GM12878 (cell line): ENCODE data around the gene PURA. TPM values are rescaled to one million over a fixed set of nuclear protein-coding genes. Genes with fewer than 3 reads are reported as not detected.

Experiments used
- ATAC-seq: fragments of 200-7000 bp; cut with Tn5 transposase; 3 replicates; pipeline ENCODE4 v1.9.1; 2020; ENCODE audit warnings: mild to moderate bottlenecking, moderate library complexity
- BruUV-seq: library from RNA; stranded (reverse); fragments of 400-500 nt; replicated peaks from 2 replicates; lab custom pipeline; 2021; lab: Mats Ljungman, UMichigan
- CTCF ChIA-PET: fragments of 300-600 bp; sonication (Branson Sonifier 250); formaldehyde crosslinking; extraction: SDS; loops from one replicate; lab custom pipeline; 2021; ENCODE audit warnings: inconsistent platforms; lab: Yijun Ruan, JAX
- POLR2A ChIA-PET: fragments of 350-600 bp; formaldehyde crosslinking; extraction: SDS; loops from one replicate; lab custom pipeline; 2021; ENCODE audit warnings: inconsistent platforms; lab: Charles Lee
- RAD21 ChIA-PET: fragments of 300-600 bp; sonication (Branson Sonifier 250); formaldehyde crosslinking; loops from one replicate; lab custom pipeline; 2023; ENCODE audit warnings: antibody characterized with exemption; ENCODE audit not compliant: unreplicated experiment; lab: Charles Lee
- SMC1A ChIA-PET: fragments of 300-600 bp; sonication (Branson Sonifier 250); formaldehyde crosslinking; loops from one replicate; lab custom pipeline; 2023; ENCODE audit not compliant: unreplicated experiment, uncharacterized antibody; lab: Charles Lee
- DNase-seq: peaks from one replicate; pipeline ENCODE4 v3.0.0-alpha.2; 2011; ENCODE audit warnings: low read depth, low spot score
- FAIRE-seq: peaks from 3 replicates; lab custom pipeline; 2011; peaks lifted over from hg19 to GRCh38; lab: Jason Lieb, UNC
- H2AFZ ChIP-seq: 2 replicates; pipeline ENCODE4 v1.6.0; 2011; ENCODE audit warnings: low read depth, low read length, control low read depth; ENCODE audit not compliant: control insufficient read depth
- H3K27ac ChIP-seq: 2 replicates; pipeline ENCODE4 v1.5.1; 2011; ENCODE audit warnings: control low read depth; ENCODE audit not compliant: control insufficient read depth, insufficient read depth
- H3K27me3 ChIP-seq, 2 experiments: replicated peaks in 1 of 2; 2 replicates each; pipeline versions ENCODE4 v1.6.0 to v1.6.1; 2011; ENCODE audit warnings: low read length in 1 of 2; ENCODE audit not compliant: control insufficient read depth in 2 of 2, insufficient read depth in 2 of 2
- H3K36me3 ChIP-seq, 2 experiments: 2 replicates each; pipeline ENCODE4 v1.5.1; 2011; ENCODE audit warnings: low read length in 1 of 2; ENCODE audit not compliant: control insufficient read depth in 2 of 2, insufficient read depth in 2 of 2
- H3K4me1 ChIP-seq: 2 replicates; pipeline ENCODE4 v1.6.1; 2011; ENCODE audit warnings: mild to moderate bottlenecking, low read length, moderate library complexity, mixed read lengths; ENCODE audit not compliant: control insufficient read depth, insufficient read depth
- H3K4me2 ChIP-seq: 2 replicates; pipeline ENCODE4 v1.6.0; 2011; ENCODE audit warnings: control low read depth; ENCODE audit not compliant: control insufficient read depth, insufficient read depth
- H3K4me3 ChIP-seq: fragments of 200-600 bp; sonication (generic); 2 replicates; pipeline ENCODE4 v1.5.1; 2016
- H3K79me2 ChIP-seq: 2 replicates; pipeline ENCODE4 v1.6.0; 2011; ENCODE audit warnings: low read length; ENCODE audit not compliant: control insufficient read depth, insufficient read depth
- H3K9ac ChIP-seq: 2 replicates; pipeline ENCODE4 v1.8.0; 2011; ENCODE audit warnings: low read length, control low read depth, mixed read lengths; ENCODE audit not compliant: control insufficient read depth, insufficient read depth
- H3K9me3 ChIP-seq: replicated peaks from 3 replicates; pipeline ENCODE4 v1.5.1; 2011; ENCODE audit warnings: mild to moderate bottlenecking, low read length; ENCODE audit not compliant: control insufficient read depth, insufficient read depth
- H4K20me1 ChIP-seq: 2 replicates; pipeline ENCODE4 v1.6.0; 2011; ENCODE audit not compliant: control insufficient read depth, insufficient read depth
- CREM ChIP-seq: IDR thresholded peaks from 2 replicates; pipeline ENCODE4 v1.6.1; 2014; ENCODE audit warnings: antibody characterized with exemption, low read depth
- HDAC2 ChIP-seq: fragments of 200-600 bp; sonication (generic); IDR thresholded peaks from 2 replicates; pipeline ENCODE4 v1.6.1; 2017
- RAD21 ChIP-seq: IDR thresholded peaks from 2 replicates; pipeline ENCODE4 v1.6.1; 2011; ENCODE audit warnings: mild to moderate bottlenecking, low read depth, low read length, moderate library complexity; ENCODE audit not compliant: insufficient read depth
- RB1 ChIP-seq: fragments of 450-650 bp; formaldehyde crosslinking; IDR thresholded peaks from 2 replicates; pipeline ENCODE4 v1.6.1; 2017; ENCODE audit warnings: mild to moderate bottlenecking, borderline replicate concordance
- TBL1XR1 ChIP-seq: IDR thresholded peaks from 2 replicates; pipeline ENCODE4 v1.6.1; 2012; ENCODE audit warnings: low read depth, low read length, improper control_type of control experiment
- WRNIP1 ChIP-seq: IDR thresholded peaks from 2 replicates; pipeline ENCODE4 v1.6.1; 2011; ENCODE audit warnings: low read depth, low read length, improper control_type of control experiment, borderline replicate concordance
- ZNF384 ChIP-seq: IDR thresholded peaks from 2 replicates; pipeline ENCODE4 v1.6.1; 2012; ENCODE audit warnings: low read depth, mild to moderate bottlenecking, low read length, improper control_type of control experiment, borderline replicate concordance
- WGBS: methylation state at CpG from one replicate; pipeline ENCODE4 v1.1.6; 2016; ENCODE audit warnings: low lambda C conversion rate; ENCODE audit not compliant: insufficient replicate concordance, insufficient coverage; ENCODE audit errors: missing lambda C conversion rate; 5-methylcytosine and 5-hydroxymethylcytosine counted together
- in situ Hi-C: fragments of 300-500 bp; cut with MboI; formaldehyde crosslinking; loops from 9 replicates; pipeline ENCODE4 v1.14.3; 2018; ENCODE audit warnings: mixed read lengths
- intact Hi-C: fragments of 100-400 bp; cut with micrococcal nuclease; formaldehyde crosslinking; loops from one replicate; pipeline ENCODE4 v1.14.2; 2022; ENCODE audit not compliant: unreplicated experiment
- polyA plus RNA-seq, 11 experiments: library from polyadenylated mRNA; depleted of rRNA in 4 of 11; unstranded in 6 of 11; stranded (reverse) in 5 of 11; fragments of >200 nt; fragmentation: Nextera tagmentation in 4 of 11; fragmentation: Illumina TruSeq in 1 of 11; extraction: Ambion mirVana in 4 of 11; extraction: Trizol in 1 of 11; gene quantifications; 1 replicate in 1 of 11; 2 replicates in 10 of 11; pipeline versions ENCODE4 v1.2.1 to v1.2.3, GENCODE V29; 2011 to 2016; ENCODE audit warnings: inconsistent platforms in 2 of 11, missing spikeins in 2 of 11, low read depth in 1 of 11
- total RNA-seq, 4 experiments: library from RNA; depleted of rRNA in 3 of 4; stranded (reverse); fragments of >200 nt in 3 of 4; fragmentation: Illumina TruSeq in 1 of 4; extraction: Trizol in 1 of 4; gene quantifications; 2 replicates each; pipeline versions ENCODE4 v1.2.1 to v1.2.3, GENCODE V29; 2013 to 2021
- TF ChIP-seq, protein P1 (sequence below): IDR thresholded peaks from 2 replicates; pipeline ENCODE4 v1.6.1; 2012; ENCODE audit warnings: improper control_type of control experiment, low read depth, low read length; ENCODE audit not compliant: insufficient replicate concordance
- TF ChIP-seq, protein P2 (sequence below): fragments of 450-650 bp; IDR thresholded peaks from 2 replicates; pipeline ENCODE4 v1.6.1; 2016; ENCODE audit warnings: mild to moderate bottlenecking, moderate library complexity, borderline replicate concordance

The PURA gene
- total and polyA plus RNA-seq, 10 of the 15 experiments (the other 5 are each of a cell fraction or from before 2014, with no cell fraction given): 3.3 to 11.8 (median 5.8) TPM

DNA sequence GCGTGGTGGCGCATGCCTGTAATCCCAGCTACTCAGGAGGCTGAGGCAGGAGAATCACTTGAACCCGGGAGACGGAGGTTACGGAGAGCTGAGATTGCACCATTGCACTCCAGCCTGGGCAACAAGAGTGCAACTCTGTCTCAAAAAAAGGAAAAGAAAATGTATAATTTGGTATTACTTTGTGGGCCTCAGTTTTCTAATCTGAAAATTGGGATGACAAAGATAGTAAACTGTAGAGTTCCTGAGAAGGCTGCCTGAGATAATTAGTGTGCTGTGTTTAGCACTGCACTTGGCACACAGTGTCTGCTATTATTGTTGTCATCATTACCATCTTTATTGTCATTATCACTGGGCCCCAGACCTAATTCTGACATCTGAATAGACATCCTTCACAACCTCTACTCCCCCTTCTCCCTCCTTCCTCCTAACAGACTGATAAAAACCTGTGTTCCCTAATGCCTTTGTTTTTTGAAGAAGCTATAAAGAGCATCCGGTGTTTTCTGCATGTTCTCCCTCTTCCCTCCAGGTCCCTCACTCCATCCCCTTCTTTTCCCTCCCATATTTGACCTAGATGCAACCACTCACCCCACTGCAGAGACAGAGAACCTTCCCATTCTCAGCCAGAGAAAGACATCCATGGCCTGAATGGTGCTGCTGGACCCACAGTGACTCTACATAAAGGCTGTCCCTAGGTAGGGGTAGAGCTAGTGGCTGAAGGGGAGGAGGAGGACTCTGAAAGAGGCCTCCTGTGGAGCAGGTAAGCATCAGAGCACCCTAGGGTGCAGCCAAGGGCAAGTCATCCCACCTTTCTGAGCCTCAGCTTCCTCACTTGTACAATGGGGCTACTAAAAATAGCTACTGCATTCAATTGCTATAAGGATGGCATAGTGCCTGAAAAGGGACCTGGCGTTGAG lies 45.4 kb downstream of the PURA start:
- Histone ChIP-seq H3K4me1 (peaks cover 4% of the 10 kb centered on the region), H3K4me2 (no peak overlapping the region), H3K27ac (no peak overlapping the region), H3K79me2 (no peaks in the 10 kb centered on the region), H3K9ac (no peak overlapping the region), H3K27me3 (no peaks in the 10 kb centered on the region; a peak in 1 of 4 replicates), H3K4me3 (no peak overlapping the region), H3K36me3 (no peaks in the 10 kb centered on the region), H3K9me3 (no peaks in the 10 kb centered on the region), H2AFZ (no peak overlapping the region), H4K20me1 (no peaks in the 10 kb centered on the region)
- ChIA-PET CTCF (interaction anchor here (1.3 to 19.8 kb wide), 8 partner anchors 10 to 372 kb away, joined by 3 to 353 read pairs (median 8); no protein-coding TSS in a partner anchor), RAD21 (interaction anchor here (0.7 to 8.0 kb wide), 5 partner anchors 16 to 372 kb away, joined by 3 to 60 read pairs (median 3); no protein-coding TSS in a partner anchor), POLR2A (interaction anchor here (0.6 to 1.0 kb wide), 2 partner anchors 11 to 85 kb away, joined by 3 read pairs; no protein-coding TSS in a partner anchor), SMC1A (interaction anchor here (1.0 to 1.5 kb wide), 8 partner anchors 10 to 89 kb away, joined by 3 to 7 read pairs (median 4); no protein-coding TSS in a partner anchor)
- no TSS peak for BruUV-seq
- WGBS: 78% methylated on average over 7 of the region's 7 CpGs
- FAIRE-seq: no peak
- in situ Hi-C loops: loop anchor here (5.0 kb wide), 1 partner anchor 372 kb away; no protein-coding TSS in a partner anchor
- intact Hi-C loops: loop anchor here (5.0 kb wide), 1 partner anchor 297 kb away; no protein-coding TSS in a partner anchor
- no peak for DNase-seq
- no peak for ATAC-seq
- no peak for TF ChIP-seq ZNF384
- TF ChIP-seq, protein P1, sequence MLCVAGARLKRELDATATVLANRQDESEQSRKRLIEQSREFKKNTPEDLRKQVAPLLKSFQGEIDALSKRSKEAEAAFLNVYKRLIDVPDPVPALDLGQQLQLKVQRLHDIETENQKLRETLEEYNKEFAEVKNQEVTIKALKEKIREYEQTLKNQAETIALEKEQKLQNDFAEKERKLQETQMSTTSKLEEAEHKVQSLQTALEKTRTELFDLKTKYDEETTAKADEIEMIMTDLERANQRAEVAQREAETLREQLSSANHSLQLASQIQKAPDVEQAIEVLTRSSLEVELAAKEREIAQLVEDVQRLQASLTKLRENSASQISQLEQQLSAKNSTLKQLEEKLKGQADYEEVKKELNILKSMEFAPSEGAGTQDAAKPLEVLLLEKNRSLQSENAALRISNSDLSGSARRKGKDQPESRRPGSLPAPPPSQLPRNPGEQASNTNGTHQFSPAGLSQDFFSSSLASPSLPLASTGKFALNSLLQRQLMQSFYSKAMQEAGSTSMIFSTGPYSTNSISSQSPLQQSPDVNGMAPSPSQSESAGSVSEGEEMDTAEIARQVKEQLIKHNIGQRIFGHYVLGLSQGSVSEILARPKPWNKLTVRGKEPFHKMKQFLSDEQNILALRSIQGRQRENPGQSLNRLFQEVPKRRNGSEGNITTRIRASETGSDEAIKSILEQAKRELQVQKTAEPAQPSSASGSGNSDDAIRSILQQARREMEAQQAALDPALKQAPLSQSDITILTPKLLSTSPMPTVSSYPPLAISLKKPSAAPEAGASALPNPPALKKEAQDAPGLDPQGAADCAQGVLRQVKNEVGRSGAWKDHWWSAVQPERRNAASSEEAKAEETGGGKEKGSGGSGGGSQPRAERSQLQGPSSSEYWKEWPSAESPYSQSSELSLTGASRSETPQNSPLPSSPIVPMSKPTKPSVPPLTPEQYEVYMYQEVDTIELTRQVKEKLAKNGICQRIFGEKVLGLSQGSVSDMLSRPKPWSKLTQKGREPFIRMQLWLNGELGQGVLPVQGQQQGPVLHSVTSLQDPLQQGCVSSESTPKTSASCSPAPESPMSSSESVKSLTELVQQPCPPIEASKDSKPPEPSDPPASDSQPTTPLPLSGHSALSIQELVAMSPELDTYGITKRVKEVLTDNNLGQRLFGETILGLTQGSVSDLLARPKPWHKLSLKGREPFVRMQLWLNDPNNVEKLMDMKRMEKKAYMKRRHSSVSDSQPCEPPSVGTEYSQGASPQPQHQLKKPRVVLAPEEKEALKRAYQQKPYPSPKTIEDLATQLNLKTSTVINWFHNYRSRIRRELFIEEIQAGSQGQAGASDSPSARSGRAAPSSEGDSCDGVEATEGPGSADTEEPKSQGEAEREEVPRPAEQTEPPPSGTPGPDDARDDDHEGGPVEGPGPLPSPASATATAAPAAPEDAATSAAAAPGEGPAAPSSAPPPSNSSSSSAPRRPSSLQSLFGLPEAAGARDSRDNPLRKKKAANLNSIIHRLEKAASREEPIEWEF: no peak
- no peak for TF ChIP-seq WRNIP1
- no peak for TF ChIP-seq TBL1XR1
- TF ChIP-seq, protein P2, sequence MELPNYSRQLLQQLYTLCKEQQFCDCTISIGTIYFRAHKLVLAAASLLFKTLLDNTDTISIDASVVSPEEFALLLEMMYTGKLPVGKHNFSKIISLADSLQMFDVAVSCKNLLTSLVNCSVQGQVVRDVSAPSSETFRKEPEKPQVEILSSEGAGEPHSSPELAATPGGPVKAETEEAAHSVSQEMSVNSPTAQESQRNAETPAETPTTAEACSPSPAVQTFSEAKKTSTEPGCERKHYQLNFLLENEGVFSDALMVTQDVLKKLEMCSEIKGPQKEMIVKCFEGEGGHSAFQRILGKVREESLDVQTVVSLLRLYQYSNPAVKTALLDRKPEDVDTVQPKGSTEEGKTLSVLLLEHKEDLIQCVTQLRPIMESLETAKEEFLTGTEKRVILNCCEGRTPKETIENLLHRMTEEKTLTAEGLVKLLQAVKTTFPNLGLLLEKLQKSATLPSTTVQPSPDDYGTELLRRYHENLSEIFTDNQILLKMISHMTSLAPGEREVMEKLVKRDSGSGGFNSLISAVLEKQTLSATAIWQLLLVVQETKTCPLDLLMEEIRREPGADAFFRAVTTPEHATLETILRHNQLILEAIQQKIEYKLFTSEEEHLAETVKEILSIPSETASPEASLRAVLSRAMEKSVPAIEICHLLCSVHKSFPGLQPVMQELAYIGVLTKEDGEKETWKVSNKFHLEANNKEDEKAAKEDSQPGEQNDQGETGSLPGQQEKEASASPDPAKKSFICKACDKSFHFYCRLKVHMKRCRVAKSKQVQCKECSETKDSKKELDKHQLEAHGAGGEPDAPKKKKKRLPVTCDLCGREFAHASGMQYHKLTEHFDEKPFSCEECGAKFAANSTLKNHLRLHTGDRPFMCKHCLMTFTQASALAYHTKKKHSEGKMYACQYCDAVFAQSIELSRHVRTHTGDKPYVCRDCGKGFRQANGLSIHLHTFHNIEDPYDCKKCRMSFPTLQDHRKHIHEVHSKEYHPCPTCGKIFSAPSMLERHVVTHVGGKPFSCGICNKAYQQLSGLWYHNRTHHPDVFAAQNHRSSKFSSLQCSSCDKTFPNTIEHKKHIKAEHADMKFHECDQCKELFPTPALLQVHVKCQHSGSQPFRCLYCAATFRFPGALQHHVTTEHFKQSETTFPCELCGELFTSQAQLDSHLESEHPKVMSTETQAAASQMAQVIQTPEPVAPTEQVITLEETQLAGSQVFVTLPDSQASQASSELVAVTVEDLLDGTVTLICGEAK: no peak
- TF ChIP-seq HDAC2: no peak
- no peak for TF ChIP-seq RAD21
- TF ChIP-seq RB1: no peak
- no peak for TF ChIP-seq CREM
